Sciatic nerve (tissue), 2 donors: ENCODE measurements around the gene FAM13C. TPM values are rescaled to one million over a fixed set of nuclear protein-coding genes. Genes with fewer than 3 reads are reported as not detected.

Experiments used
- ATAC-seq: fragments of 200-7000 bp; cut with Tn5 transposase; one replicate; pipeline ENCODE4 v1.9.1; 2020; ENCODE audit warnings: mild to moderate bottlenecking, moderate library complexity
- DNase-seq: peaks from one replicate; pipeline ENCODE4 v3.0.0-alpha.2; 2020; ENCODE audit warnings: low spot score
- intact Hi-C: fragments of 100-400 bp; cut with DNase I; formaldehyde crosslinking; loops from one replicate; pipeline ENCODE4 v1.14.2; 2022
- total RNA-seq: library from RNA; stranded (reverse); fragmentation: NEBNext Ultra II Directional; extraction: Animal tissue kit (Norgen Biotek cat#: 25700); gene quantifications from one replicate; pipeline ENCODE4 v1.2.1, GENCODE V29; 2021
- donor health status: DM: no; HTN: no; CAD: no.
- donor health status: DM: no; HTN: no; CAD: no.

Gene FAM13C
- total RNA-seq, 1 donor from 2014 or later, result 25.0 TPM

DNA sequence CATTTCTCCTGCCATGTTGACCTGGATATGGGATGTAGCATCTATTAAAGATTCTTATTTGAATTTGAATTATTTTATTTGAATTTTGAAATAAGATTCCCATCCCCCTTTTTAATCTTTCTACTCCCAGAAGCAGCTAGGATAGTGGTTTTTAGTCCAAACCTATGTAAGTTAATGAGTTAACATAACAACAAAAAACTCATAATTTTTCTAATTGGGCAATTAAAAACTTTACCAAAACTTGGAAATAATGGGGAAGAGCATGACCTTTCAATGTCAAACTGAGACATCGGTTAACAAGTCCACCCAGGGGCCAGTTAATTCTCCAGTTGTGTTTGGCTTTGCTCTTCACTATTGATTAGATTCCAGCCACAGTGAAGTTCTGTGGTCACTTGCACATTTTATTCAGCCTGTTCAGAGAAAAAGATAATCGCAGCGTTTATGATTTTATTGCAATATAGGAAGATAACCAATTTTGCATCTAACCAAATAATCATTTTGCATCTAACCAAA lies 1.2 kb upstream of the FAM13C start:
- ATAC-seq (no peak), DNase-seq (no peak)
- intact Hi-C loops, result no loop called here

DNA sequence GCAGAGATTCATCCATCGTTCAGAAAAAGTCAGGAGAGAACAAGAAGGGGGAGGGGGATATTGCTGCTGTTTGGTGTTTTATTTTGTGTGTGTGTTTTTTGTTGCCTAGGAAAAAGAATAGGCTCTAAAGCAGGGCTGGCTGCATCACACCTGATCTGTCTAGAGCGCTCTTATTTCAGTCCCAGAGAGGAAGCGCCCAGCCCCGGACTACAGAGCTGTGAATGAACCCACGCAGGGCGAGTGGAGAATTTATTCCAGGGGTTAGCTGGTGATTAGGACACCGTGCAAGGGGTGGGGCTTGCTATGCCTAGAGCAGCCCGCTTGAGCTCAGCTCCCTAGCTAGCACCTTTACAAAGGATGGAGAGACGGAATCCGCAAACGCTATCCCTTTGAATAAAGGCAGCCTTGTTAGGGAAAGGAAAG lies 621 bp upstream of the FAM13C start:
- DNase-seq (peak; percentile 61), ATAC-seq (peak; percentile 87)
- intact Hi-C loops, result no loop called here

DNA sequence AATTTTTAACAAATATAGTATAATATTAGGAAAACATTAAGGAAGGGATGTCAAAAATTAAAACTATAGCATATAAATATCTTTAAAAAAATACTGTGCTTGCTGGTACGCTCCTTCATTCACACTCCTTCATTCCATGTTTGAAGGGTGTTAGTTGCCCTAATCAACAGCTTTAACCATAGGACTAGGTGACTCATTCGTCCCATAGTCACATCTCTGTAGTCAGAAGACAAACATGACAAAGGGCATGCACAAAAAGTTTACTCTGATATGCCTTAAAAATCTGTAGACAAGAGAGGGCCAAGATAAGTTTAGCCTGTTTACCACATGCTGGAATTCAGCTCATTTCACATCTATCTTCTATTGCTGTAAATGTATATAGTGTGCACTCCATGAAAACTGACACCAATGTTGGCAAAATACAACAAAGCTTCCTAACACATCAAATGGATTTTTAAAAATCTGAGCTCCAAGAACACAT lies 646 bp downstream of the FAM13C start:
- no peak for DNase-seq
- intact Hi-C loops, result no loop called here

DNA sequence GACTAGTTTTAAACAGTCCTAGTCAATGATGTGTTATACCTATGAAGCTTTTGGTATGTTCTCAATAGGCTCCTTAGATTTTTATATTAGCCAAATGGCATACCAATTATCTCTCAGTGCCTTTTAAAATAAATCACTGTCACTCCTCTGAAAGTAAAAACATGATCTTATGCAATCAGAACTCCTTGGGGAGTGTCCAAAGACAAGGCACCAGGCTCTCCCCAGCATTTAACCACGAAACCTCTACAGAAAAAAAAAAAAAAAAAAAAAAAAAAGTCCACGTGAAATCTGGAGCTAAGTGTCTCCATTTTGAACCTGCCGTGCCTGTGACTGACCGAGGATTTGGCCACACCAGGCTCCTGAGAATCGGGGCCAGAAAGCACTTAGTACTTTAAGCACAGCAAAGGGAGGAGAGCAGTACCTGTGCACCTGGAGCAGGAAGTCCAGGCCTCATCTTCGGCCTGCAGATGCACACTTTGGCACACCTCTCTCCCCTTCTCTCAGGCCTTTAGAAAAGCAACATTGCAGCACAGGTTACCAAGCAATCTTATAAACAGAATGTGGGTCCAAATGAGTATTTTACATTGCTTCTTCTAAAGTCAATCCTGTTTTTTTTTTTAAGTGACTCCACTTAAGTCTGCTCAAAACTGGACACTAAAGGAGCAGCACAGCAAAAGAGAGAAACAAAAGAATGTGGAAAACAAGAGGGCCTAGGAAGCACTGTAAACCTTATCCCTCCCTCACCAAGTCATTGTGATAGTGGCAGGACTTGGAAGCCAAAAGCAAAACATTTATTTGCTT lies 1.5 kb downstream of the FAM13C start:
- no peak for DNase-seq
- ATAC-seq, result no peak
- intact Hi-C loops, result no loop called here

More for the DNA sequence above, 646 bp downstream of the FAM13C start:
- no peak for ATAC-seq

DNA sequence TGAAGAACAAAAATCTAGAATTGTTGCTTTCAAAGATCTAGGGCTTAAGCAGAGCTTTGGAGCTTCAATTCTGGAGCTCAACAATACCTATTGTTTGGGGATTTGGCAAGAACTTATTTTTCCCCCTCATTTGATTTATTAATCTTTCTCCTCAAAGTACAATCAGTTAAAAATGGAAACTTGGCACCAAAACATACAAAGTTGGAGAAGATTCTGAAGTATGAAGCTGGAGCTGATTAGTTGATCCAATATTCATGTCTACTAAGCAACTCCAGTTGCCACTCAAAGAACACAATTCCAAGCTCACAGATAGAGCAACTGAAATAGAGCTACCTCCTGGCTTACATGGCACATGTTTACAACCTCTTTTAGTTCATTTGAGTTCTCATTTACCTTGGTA lies 3.8 kb downstream of the FAM13C start:
- ATAC-seq (no peak), DNase-seq (no peak)
- intact Hi-C loops, result no loop called here

DNA sequence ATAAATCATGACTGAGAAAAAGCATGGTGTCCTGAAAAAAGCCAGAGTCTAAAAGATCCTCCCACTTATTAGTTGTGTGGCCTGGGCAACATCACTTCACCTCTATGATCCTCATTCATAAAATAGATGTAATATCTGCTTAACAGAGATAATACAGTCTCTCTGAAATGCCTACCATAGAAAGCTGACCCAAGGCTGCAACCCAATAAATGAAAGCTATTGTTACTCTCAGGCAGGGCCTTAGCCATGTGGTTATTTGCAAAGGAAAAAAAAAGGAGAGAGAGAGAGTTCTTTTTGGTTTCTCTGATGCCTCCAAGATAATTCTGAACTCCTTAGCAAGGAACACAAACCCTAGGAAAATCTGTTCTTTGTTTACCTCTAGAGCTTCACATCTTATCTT lies 7.9 kb downstream of the FAM13C start:
- ATAC-seq (no peak), DNase-seq (no peak)
- intact Hi-C loops, result no loop called here

DNA sequence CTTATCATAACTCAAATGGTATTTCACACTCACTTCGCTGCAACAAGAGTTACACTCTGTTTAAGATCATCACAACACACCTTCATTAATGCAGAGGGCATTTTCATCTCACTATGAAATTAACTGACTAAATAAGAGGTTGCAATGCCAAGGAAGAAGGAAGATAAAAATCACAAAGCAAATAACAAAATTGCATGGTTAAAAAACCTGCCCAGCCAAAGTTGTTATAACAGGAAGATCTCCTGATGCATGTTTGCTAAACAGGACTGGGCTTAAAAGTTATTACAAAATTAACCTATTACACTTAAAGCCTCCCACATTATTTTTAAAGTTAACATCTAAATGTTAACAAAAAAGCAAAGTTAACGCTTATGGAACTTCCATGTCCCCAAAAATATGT lies 11.8 kb downstream of the FAM13C start:
- ATAC-seq (no peak), DNase-seq (no peak)
- intact Hi-C loops, result no loop called here

DNA sequence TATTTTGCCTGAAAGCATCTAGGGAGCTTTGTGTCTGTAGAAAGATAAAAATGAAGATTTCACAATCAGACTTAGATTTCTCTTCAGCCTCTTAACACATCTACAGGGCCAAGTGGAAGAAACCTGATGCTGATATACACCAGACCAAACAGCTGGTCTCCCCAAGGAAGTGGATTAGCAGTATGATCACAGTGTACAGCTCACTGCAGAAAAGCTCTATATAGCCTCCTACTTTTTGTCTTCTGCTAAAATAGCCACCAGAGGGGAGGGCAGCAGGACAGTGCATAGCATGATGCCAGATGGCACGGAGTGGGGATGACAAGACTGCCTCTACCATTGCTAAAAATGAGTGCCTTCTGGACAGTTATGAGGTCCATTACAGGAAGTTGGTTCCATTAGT lies 16.0 kb downstream of the FAM13C start:
- intact Hi-C loops, result no loop called here
- DNase-seq, result no peak
- peak; percentile 30 for ATAC-seq

DNA sequence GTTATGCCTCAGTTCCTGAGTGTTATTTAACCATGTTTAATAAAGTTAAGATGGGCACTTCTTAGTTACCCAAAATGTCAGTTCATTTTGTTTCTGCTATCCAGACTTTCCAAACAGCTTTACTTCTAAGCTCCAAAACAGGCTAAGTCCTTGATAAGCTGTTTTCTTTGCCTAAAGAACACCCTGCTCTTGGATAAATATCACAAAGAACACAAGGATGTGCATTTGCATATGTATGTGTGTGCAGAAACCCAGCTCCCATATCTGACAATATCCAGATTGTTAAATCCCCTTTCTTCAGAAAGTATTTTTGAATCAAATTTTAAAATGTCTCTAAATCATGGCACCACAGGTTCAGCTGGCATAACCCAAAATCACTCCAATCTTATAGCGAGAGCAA lies 19.6 kb downstream of the FAM13C start:
- DNase-seq (no peak), ATAC-seq (no peak)
- intact Hi-C loops, result no loop called here

DNA sequence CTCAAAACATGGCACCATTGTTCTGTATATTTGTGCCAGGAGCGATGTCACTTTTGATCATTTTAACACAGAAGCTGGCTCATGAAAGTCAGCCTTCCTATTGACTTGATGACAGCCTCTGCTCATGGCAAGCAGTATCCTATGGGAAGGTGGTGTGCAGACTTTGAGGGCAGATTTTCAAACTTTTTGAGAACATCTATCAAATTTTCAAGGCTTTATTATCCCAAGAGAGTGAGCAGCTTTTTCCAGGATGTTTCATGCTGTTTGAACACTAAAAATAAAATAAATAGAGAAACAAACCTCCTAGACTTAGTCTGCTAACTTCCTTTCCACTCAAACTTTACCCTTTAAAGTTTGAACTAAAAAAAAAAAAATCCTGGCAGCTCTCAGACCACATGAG lies 20.3 kb downstream of the FAM13C start:
- intact Hi-C loops, result no loop called here
- no peak for DNase-seq
- ATAC-seq, result no peak

DNA sequence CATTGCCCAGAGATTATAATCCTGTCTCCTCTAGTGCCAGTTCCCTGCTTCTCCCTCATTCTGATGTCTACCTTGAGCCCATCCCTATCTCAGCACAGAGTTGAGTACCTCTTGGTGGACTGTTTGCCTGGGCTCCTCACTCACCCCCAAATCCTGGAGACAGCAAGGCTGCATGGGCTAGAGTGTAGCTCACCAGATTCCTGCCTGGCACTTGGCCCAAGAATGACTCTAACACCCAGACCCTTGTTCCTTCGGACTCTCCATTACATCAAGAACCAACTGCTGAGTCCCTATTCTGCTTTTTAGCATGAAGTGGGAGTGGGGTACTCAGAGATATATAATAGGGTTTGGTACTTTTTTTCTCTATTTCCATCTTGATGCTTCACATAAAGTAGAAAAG lies 22.1 kb downstream of the FAM13C start:
- DNase-seq, result no peak
- ATAC-seq, result no peak

DNA sequence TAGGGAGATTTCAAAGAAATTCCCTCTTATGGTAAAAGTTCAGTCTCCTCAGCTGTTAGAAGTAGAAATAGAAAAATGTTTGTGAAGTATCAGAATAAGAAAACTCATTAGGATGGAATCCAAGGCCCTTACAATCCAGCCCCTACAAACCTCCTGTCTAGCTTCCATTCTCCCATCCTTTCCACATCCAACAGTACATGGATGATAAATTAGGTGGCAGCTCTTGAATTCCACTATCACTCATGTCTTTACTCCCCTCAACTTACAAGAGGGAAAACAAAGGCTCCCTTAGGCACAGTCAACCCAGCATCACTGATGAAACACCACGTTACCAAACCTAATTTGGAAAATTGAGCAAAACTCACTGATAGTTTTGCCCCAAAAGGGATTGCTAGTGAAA lies 23.0 kb downstream of the FAM13C start:
- intact Hi-C loops, result no loop called here
- ATAC-seq (no peak), DNase-seq (no peak)

More for the DNA sequence above, 22.1 kb downstream of the FAM13C start:
- intact Hi-C loops, result no loop called here

DNA sequence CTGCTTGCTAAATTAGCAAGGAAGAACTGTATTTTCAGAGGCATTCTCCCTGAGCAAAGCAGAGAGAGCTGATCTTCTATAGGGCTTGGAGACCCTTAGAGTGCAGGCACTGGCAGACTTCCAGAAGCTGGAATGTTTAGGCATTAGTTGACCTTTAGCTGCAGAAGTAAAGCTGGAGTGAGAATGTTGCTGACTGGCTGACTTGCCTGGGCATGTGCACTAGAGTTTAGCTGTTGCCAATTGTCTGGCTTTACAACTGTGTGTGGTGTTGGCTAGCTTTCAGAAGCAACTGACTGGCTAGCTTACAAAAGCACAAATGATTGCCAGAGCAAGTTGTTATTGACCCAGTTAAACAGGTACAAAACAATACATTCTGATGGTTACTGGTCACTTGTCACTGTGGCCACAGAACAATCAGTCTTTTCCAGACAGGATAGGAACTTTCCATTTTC lies 25.1 kb downstream of the FAM13C start:
- DNase-seq (no peak), ATAC-seq (peak; percentile 59)
- intact Hi-C loops, result no loop called here

DNA sequence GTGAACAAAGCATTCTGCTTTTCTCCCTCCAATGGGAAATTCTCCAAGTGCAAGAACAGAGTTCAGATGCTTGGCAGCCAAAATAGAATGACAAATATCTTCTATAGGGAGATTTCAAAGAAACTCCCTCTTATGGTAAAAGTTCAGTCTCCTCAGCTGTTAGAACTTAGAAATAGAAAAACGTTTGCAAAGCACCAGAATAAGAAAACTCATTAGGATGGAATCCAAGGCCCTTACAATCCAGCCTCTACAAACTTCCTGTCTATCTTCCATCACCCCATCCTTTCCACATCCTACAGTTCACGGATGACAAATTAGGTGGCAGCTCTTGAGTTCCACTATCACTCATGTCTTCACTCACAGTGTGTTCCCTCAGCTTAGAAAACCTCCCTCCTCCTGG lies 25.7 kb downstream of the FAM13C start:
- intact Hi-C loops, result no loop called here

DNA sequence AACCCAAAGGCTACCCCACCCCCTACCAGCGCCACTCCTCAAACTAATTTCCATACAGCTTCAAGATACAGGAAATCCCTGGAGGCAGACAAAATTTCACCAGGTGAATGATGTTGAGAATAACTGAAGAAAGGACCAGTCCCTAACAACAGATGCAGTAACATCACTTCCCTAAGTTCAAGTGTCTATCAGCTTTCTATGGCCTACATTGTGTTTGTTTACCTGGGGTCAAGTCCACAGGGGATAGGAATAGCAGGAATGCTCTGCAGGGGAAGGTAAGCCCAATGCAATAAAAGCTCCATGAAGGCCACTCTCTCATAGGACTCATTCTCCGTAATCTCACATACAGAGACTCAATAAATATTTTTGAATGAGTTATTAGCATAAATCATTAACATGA lies 26.9 kb downstream of the FAM13C start:
- ATAC-seq (no peak), DNase-seq (no peak)
- intact Hi-C loops, result no loop called here

More for the DNA sequence above, 25.7 kb downstream of the FAM13C start:
- no peak for DNase-seq
- peak; percentile 48 for ATAC-seq

DNA sequence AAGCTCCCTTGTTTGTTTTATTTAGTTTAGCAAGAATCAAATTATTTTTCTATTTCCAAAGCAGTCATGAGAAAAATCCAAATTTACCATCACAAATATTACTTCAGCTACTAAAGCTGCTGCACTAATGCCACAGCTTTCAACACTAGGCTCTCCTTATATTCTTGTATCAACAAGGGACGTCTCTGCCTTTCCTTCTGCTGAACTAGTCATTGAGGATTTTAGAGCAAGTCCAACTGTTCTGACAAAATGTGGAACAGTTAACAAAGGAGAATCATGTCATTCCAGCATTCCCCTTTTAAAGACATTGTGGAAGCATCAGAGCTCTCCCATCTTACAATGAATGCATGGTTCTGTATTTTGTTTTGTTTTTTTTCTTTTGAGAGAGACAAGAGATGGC lies 28.6 kb downstream of the FAM13C start:
- no peak for DNase-seq
- intact Hi-C loops, result no loop called here
- ATAC-seq, result no peak

DNA sequence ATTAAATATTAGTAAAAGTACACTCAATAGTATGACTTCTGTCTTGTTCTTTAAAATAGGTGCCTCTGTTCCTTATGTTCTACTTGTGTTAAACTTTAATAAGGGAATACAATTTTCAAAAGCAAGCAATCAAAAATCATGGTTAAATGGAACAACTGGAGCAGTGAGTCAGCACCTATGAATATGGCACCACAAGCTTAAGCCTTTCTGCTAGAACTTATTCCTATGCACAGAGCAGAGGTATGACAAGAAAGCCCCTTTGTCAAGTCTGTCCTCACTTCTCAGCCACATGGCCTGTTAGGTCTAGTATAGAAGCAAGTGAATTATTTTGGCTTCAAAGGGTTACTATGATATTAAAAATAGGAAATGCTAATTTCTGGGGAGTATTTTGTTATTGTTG lies 29.8 kb downstream of the FAM13C start:
- DNase-seq, result no peak
- no peak for ATAC-seq
- intact Hi-C loops, result no loop called here

DNA sequence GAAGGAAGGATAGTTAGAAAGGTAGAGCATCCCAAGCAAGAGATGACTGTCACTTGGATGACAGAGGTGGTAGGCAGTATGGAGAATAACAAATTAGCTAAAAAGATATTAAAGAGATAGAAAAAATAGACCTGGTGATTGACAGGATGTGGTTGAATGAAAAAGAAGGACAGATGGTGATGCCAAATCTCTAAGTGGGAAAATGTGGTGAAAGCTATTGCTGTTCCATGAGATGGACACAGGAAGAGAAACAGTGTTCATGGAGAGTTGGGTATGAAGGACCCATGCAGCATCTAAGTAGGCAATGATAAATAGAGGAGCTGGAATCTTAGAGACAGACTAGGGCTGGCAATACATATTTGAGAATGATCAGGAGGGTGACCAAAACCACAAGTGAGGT lies 30.7 kb downstream of the FAM13C start:
- DNase-seq (no peak), ATAC-seq (no peak)
- intact Hi-C loops, result no loop called here

DNA sequence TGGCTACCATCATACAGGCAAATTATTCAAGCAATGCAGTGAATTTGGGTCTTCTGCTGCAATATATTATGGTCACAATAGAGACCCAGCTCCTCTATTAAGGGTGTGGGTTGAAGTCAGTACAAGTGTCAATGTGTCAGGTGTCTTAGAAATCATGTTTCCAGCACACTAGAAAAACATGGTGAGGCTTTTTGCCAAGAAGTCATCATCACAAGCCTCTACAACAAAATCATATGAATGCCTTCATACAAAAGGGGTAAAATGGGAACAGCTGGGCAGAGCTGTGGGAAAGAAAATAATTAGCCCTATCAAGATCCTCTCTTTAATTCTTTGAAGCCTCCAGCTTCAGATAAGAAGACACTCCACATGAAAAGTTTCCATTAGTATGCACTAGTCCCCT lies 37.2 kb downstream of the FAM13C start:
- ATAC-seq (no peak), DNase-seq (no peak)
- intact Hi-C loops, result no loop called here

DNA sequence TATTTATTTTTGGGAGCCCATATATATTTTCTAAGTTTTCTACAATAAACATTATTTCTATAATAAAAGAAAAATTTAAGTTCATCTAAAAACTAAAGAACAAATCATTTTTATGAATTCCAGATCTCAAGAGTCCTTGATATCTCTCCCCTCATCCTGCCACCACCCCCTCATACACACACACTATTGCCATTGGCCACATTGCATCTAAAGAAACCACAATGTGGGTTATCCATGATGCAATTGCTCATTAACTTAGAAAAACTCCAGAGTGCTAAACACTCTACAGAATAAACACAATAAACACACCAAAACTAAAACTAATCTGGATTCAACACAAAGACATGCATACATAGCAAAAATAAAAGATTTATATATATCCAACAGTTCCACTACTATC lies 37.8 kb downstream of the FAM13C start:
- ATAC-seq (no peak), DNase-seq (no peak)
- intact Hi-C loops, result no loop called here
